HG03558 (cell line): ENCODE results near the gene HUNK.

Experiments used
- ATAC-seq: cut with Tn5 transposase; IDR thresholded peaks from one replicate; pipeline ENCODE4 v1.9.1; 2021; ENCODE audit warnings: moderate number of reproducible peaks; ENCODE audit not compliant: unreplicated experiment; ENCODE audit errors: extremely low read depth

HUNK gene

GRCh38 chr21:31915566-31915965, 42.7 kb downstream of the HUNK start:
- ATAC-seq, result no peak

- ATAC-seq, result no peak
Observed at GRCh38 chr21:31917108-31917507, 44.3 kb downstream of the HUNK start.

GRCh38 chr21:31918250-31918775, 45.5 kb downstream of the HUNK start:
- no peak for ATAC-seq

GRCh38 chr21:31920275-31920674, 47.5 kb downstream of the HUNK start:
- no peak for ATAC-seq

- ATAC-seq, result no peak
Observed at GRCh38 chr21:31921079-31921478, 48.3 kb downstream of the HUNK start.

GRCh38 chr21:31922881-31923280, 50.1 kb downstream of the HUNK start:
- no peak for ATAC-seq

GRCh38 chr21:31923756-31924155, 50.9 kb downstream of the HUNK start:
- no peak for ATAC-seq

GRCh38 chr21:31924548-31924947, 51.7 kb downstream of the HUNK start:
- no peak for ATAC-seq

- no peak for ATAC-seq
Observed at GRCh38 chr21:31926498-31926897, 53.7 kb downstream of the HUNK start.

- ATAC-seq, result no peak
Observed at GRCh38 chr21:31927689-31928353, 55.0 kb downstream of the HUNK start.

GRCh38 chr21:31928656-31929055, 55.8 kb downstream of the HUNK start:
- no peak for ATAC-seq

GRCh38 chr21:31929548-31929947, 56.7 kb downstream of the HUNK start:
- ATAC-seq, result no peak

GRCh38 chr21:31930001-31930400, 57.2 kb downstream of the HUNK start:
- ATAC-seq, result no peak

GRCh38 chr21:31931644-31932469, 59.0 kb downstream of the HUNK start:
- ATAC-seq, result no peak

GRCh38 chr21:31932470-31932764, 59.6 kb downstream of the HUNK start:
- no peak for ATAC-seq

- ATAC-seq, result no peak
Observed at GRCh38 chr21:31937303-31937702, 64.5 kb downstream of the HUNK start.

GRCh38 chr21:31938330-31939301, 65.8 kb downstream of the HUNK start:
- ATAC-seq, result no peak

GRCh38 chr21:31941694-31942093, 68.9 kb downstream of the HUNK start:
- no peak for ATAC-seq

- no peak for ATAC-seq
Observed at GRCh38 chr21:31943561-31943960, 70.7 kb downstream of the HUNK start.

- ATAC-seq, result no peak
Observed at GRCh38 chr21:31945141-31945540, 72.3 kb downstream of the HUNK start.

- no peak for ATAC-seq
Observed at GRCh38 chr21:31945546-31945945, 72.7 kb downstream of the HUNK start.
